Hepatocyte (in vitro differentiated cells): ENCODE measurements around the gene ISYNA1.

Source experiments
- EZH2 ChIP-seq: fragments of 200-600 bp; sonication (generic); IDR thresholded peaks from 2 replicates; pipeline ENCODE4 v1.6.1; 2016; ENCODE audit warnings: antibody characterized with exemption, mild to moderate bottlenecking, borderline replicate concordance
- TF ChIP-seq, protein P1 (sequence below): fragments of 200-600 bp; sonication (generic); IDR thresholded peaks from 2 replicates; pipeline ENCODE4 v1.5.1; 2016; ENCODE audit warnings: antibody characterized with exemption, mild to moderate bottlenecking; ENCODE audit not compliant: poor library complexity

- TF ChIP-seq, protein P1, sequence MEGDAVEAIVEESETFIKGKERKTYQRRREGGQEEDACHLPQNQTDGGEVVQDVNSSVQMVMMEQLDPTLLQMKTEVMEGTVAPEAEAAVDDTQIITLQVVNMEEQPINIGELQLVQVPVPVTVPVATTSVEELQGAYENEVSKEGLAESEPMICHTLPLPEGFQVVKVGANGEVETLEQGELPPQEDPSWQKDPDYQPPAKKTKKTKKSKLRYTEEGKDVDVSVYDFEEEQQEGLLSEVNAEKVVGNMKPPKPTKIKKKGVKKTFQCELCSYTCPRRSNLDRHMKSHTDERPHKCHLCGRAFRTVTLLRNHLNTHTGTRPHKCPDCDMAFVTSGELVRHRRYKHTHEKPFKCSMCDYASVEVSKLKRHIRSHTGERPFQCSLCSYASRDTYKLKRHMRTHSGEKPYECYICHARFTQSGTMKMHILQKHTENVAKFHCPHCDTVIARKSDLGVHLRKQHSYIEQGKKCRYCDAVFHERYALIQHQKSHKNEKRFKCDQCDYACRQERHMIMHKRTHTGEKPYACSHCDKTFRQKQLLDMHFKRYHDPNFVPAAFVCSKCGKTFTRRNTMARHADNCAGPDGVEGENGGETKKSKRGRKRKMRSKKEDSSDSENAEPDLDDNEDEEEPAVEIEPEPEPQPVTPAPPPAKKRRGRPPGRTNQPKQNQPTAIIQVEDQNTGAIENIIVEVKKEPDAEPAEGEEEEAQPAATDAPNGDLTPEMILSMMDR = no peak
- no peak for TF ChIP-seq EZH2
Measured at GRCh38 chr19:18456974-18457373, 19.0 kb upstream of the ISYNA1 start.
